ENCODE results near the gene CRYGN. TPM values are rescaled to one million over a fixed set of nuclear protein-coding genes. Genes with fewer than 3 reads are reported as not detected.

CRYGN gene
- total and polyA plus RNA-seq, 9 of the 15 experiments (the other 6 are each of a cell fraction or from before 2014, with no cell fraction given), result not detected

DNA sequence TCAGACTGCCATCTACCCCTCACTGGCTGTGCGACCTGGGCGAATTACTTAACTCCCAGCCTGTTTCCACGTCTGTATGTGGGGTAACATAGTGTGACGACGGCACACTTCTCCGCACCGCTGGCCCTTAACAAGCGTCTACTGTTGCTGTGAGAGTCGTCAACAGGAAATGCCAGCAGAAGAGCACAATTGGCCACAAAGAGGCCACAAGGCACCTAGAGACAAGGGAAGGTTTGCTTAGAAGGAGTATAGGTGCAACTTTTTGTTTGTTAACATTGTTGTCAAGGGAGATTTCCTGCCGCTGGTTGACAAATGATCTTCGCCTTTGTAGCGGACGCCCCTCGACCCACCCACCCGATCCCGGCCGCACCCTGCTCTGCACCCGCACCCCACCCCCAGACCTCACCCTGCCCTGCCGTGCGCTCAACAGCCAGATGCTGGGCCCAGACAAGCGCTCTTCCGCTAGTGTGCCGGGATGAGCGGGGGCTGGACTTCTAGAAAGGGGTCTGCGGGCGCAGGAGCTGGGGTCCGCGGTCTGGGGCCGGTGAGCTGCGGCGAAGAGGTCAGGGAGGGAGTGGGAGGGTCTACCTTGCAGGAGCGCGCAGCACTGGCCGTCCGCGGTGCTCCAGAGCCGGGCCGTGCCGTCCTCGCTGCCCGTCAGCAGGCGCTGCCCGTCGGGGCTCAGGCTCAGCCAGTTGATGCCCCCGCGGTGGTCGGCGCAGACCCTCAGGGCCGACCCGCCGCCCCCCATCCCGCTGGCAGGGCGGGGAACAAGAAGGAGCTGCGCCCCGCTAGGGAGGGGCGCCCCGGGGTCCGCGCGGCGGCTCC, 30.9 kb downstream of the CRYGN start:
- Histone ChIP-seq H4K20me1 (replicated peaks; ENCODE audit: control insufficient read depth, insufficient read depth, low read length) (no peaks in the 10 kb centered on the region), H3K9ac (ENCODE audit: insufficient read depth in 1 of 2, low read depth in 2 of 2, low read length in 2 of 2) (no peak overlapping the region), H3K4me1 (replicated peaks in 1 of 2; ENCODE audit: control insufficient read depth in 2 of 2, insufficient read depth in 2 of 2, low read length in 2 of 2) (peaks cover 25 to 46% of the 10 kb centered on the region in 2 experiments), H3K36me3 (ENCODE audit: control insufficient read depth, insufficient read depth, low read length) (no peaks in the 10 kb centered on the region), H2AFZ (ENCODE audit: low read depth, low read length) (peak overlapping the region; percentile 30; the same call in 1 of the 2 replicates), H3K79me2 (ENCODE audit: control insufficient read depth, insufficient read depth, low read length) (no peaks in the 10 kb centered on the region), H3K27me3 (ENCODE audit: control insufficient read depth in 2 of 2, insufficient read depth in 2 of 2, low read length in 2 of 2) (peaks cover 2 to 6% of the 10 kb centered on the region in 2 experiments; a peak in 1 of 5 replicates), H3K9me3 (replicated peaks; ENCODE audit: control insufficient read depth, insufficient read depth, low read depth, low read length) (no peaks in the 10 kb centered on the region; the same call in 1 of the 2 replicates), H3K9me1 (ENCODE audit: control insufficient read depth, insufficient read depth, low read length) (no peaks in the 10 kb centered on the region), H3K4me3 (no peak overlapping the region), H3K27ac (ENCODE audit: extremely low read depth, low read depth, low read length) (no peak overlapping the region), H3K4me2 (ENCODE audit: insufficient read depth, low read length) (no peak overlapping the region)
- CTCF ChIA-PET (ENCODE audit: low intra/inter-chr PET ratio), result no interaction called here
- BruUV-seq (replicated peaks), result no TSS peak
- intact Hi-C loops (cut with micrococcal nuclease), result no loop called here
- FAIRE-seq (no peak), DNase-seq (ENCODE audit: extremely low read depth in 1 of 4, low spot score in 3 of 4) (no peak), ATAC-seq (no peak)
- POLR2A ChIA-PET, result interaction anchor here (1.0 kb wide), 1 partner anchor 10 kb away, joined by 5 read pairs; no protein-coding TSS in a partner anchor
- in situ Hi-C loops (cut with MboI), result no loop called here
- 83% methylated on average over 45 of the region's 61 CpGs for WGBS (ENCODE audit: insufficient coverage, low coverage, missing lambda C conversion rate)
- no peak for TF ChIP-seq ZNF24 (IDR thresholded peaks at IDR 0.05)
- no peak for TF ChIP-seq SIN3A (IDR thresholded peaks at IDR 0.05; ENCODE audit: borderline replicate concordance in 2 of 2, control insufficient read depth in 1 of 2, low read depth in 2 of 2, low read length in 2 of 2)
- no peak for TF ChIP-seq RBBP5 (IDR thresholded peaks at IDR 0.05; ENCODE audit: borderline replicate concordance, insufficient read depth, low read length, poor library complexity, severe bottlenecking)
- no peak for TF ChIP-seq SIN3B (IDR thresholded peaks at IDR 0.05; ENCODE audit: low read depth)
- no peak for TF ChIP-seq CAMTA2 (CRISPR knock-in tag; conservative IDR thresholded peaks at IDR 0.05)
- TF ChIP-seq CCNT2 (IDR thresholded peaks at IDR 0.05; ENCODE audit: borderline replicate concordance, extremely low read depth, insufficient read length, low read depth, low read length), result no peak
- no peak for TF ChIP-seq TCFL5 (CRISPR knock-in tag; conservative IDR thresholded peaks at IDR 0.05)
- no peak for TF ChIP-seq ESRRB (CRISPR knock-in tag; IDR thresholded peaks at IDR 0.05; ENCODE audit: borderline replicate concordance)
- TF ChIP-seq CREBBP (IDR thresholded peaks at IDR 0.05; ENCODE audit: low read depth, low read length), result no peak
- no peak for TF ChIP-seq RBM34 (IDR thresholded peaks at IDR 0.05; ENCODE audit: borderline replicate concordance, insufficient read depth, low read length)
- no peak for TF ChIP-seq RBM14 (IDR thresholded peaks at IDR 0.05; ENCODE audit: borderline replicate concordance, insufficient read depth, low read depth, low read length)
- TF ChIP-seq, protein P1, sequence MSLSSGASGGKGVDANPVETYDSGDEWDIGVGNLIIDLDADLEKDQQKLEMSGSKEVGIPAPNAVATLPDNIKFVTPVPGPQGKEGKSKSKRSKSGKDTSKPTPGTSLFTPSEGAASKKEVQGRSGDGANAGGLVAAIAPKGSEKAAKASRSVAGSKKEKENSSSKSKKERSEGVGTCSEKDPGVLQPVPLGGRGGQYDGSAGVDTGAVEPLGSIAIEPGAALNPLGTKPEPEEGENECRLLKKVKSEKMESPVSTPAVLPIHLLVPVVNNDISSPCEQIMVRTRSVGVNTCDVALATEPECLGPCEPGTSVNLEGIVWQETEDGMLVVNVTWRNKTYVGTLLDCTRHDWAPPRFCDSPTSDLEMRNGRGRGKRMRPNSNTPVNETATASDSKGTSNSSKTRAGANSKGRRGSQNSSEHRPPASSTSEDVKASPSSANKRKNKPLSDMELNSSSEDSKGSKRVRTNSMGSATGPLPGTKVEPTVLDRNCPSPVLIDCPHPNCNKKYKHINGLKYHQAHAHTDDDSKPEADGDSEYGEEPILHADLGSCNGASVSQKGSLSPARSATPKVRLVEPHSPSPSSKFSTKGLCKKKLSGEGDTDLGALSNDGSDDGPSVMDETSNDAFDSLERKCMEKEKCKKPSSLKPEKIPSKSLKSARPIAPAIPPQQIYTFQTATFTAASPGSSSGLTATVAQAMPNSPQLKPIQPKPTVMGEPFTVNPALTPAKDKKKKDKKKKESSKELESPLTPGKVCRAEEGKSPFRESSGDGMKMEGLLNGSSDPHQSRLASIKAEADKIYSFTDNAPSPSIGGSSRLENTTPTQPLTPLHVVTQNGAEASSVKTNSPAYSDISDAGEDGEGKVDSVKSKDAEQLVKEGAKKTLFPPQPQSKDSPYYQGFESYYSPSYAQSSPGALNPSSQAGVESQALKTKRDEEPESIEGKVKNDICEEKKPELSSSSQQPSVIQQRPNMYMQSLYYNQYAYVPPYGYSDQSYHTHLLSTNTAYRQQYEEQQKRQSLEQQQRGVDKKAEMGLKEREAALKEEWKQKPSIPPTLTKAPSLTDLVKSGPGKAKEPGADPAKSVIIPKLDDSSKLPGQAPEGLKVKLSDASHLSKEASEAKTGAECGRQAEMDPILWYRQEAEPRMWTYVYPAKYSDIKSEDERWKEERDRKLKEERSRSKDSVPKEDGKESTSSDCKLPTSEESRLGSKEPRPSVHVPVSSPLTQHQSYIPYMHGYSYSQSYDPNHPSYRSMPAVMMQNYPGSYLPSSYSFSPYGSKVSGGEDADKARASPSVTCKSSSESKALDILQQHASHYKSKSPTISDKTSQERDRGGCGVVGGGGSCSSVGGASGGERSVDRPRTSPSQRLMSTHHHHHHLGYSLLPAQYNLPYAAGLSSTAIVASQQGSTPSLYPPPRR (CRISPR knock-in tag; IDR thresholded peaks at IDR 0.05; ENCODE audit: borderline replicate concordance), result no peak
- TF ChIP-seq, protein P2, sequence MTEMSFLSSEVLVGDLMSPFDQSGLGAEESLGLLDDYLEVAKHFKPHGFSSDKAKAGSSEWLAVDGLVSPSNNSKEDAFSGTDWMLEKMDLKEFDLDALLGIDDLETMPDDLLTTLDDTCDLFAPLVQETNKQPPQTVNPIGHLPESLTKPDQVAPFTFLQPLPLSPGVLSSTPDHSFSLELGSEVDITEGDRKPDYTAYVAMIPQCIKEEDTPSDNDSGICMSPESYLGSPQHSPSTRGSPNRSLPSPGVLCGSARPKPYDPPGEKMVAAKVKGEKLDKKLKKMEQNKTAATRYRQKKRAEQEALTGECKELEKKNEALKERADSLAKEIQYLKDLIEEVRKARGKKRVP (CRISPR knock-in tag; IDR thresholded peaks at IDR 0.05), result no peak
- TF ChIP-seq PHTF2 (CRISPR knock-in tag; IDR thresholded peaks at IDR 0.05), result no peak
